ENCODE measurements around the gene GRID1. TPM values are rescaled to one million over a fixed set of nuclear protein-coding genes. Genes with fewer than 3 reads are reported as not detected.

Gene GRID1
- total RNA-seq, 3 donors from 2014 or later: 2.3 to 8.5 (median 5.9) TPM

DNA sequence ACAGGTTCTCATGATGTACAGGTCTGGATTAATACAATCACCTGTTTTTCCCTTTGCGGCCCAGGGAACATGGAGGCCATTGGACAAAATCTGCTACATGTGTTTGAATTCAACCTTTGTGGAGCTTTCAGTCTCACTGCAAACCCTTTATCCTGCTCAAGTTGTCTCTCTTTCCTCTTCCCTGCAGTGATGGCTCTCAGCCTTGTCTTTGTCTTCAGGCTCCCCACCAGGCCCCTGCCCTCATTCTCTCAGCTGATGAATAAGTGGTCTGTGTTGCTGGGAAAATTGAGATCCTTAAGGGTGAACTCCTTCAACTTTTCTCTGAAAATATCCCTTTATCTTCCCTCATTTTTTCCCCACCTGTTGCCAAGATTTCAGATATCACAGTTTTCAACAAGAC lies 791.2 kb downstream of the GRID1 start:
- no peak overlapping the region for H3K27ac ChIP-seq
- no peak overlapping the region for H3K4me3 ChIP-seq
- no peaks in the 10 kb centered on the region for H3K36me3 ChIP-seq
- DNase-seq (ENCODE audit: low spot score in 2 of 2): no peak
- H3K27me3 ChIP-seq: no peaks in the 10 kb centered on the region
- no peaks in the 10 kb centered on the region for H3K4me1 ChIP-seq
- H3K9me3 ChIP-seq: no peaks in the 10 kb centered on the region
- intact Hi-C loops (cut with DNase I; ENCODE audit: low total_unique reads): no loop called here
- no peak for TF ChIP-seq POLR2A (IDR thresholded peaks at IDR 0.05)
- TF ChIP-seq, protein P1, sequence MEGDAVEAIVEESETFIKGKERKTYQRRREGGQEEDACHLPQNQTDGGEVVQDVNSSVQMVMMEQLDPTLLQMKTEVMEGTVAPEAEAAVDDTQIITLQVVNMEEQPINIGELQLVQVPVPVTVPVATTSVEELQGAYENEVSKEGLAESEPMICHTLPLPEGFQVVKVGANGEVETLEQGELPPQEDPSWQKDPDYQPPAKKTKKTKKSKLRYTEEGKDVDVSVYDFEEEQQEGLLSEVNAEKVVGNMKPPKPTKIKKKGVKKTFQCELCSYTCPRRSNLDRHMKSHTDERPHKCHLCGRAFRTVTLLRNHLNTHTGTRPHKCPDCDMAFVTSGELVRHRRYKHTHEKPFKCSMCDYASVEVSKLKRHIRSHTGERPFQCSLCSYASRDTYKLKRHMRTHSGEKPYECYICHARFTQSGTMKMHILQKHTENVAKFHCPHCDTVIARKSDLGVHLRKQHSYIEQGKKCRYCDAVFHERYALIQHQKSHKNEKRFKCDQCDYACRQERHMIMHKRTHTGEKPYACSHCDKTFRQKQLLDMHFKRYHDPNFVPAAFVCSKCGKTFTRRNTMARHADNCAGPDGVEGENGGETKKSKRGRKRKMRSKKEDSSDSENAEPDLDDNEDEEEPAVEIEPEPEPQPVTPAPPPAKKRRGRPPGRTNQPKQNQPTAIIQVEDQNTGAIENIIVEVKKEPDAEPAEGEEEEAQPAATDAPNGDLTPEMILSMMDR (IDR thresholded peaks at IDR 0.05): no peak
- TF ChIP-seq POLR2AphosphoS5 (IDR thresholded peaks at IDR 0.05): no peak

DNA sequence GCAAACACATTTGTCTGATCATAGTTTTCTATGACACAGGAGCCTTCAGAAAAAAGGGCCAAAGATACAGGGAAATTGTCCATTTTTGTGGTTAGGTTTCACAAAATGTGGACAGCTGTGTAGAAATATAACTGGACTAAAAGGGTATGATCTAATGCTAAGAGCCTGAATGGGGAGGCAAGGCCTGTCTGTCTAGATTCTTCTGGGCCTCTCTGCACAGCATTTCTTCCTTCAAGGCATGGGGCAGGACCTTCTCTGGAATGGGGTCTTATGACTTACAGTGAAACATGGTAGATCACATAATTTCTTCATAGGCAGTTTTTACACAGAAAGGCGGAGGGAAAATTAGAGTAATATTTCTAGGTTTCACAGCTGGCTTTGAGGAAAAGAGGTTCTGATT lies 795.7 kb downstream of the GRID1 start:
- H3K27me3 ChIP-seq: no peaks in the 10 kb centered on the region
- no peak for DNase-seq (ENCODE audit: low spot score in 2 of 2)
- no peaks in the 10 kb centered on the region for H3K36me3 ChIP-seq
- TF ChIP-seq, protein P1 (IDR thresholded peaks at IDR 0.05): no peak
- TF ChIP-seq POLR2AphosphoS5 (IDR thresholded peaks at IDR 0.05) (no peak), POLR2A (IDR thresholded peaks at IDR 0.05) (no peak)
- intact Hi-C loops (cut with DNase I; ENCODE audit: low total_unique reads): no loop called here
- H3K9me3 ChIP-seq: no peaks in the 10 kb centered on the region
- H3K4me3 ChIP-seq: no peak overlapping the region
- H3K27ac ChIP-seq: no peak overlapping the region
- H3K4me1 ChIP-seq: no peaks in the 10 kb centered on the region

DNA sequence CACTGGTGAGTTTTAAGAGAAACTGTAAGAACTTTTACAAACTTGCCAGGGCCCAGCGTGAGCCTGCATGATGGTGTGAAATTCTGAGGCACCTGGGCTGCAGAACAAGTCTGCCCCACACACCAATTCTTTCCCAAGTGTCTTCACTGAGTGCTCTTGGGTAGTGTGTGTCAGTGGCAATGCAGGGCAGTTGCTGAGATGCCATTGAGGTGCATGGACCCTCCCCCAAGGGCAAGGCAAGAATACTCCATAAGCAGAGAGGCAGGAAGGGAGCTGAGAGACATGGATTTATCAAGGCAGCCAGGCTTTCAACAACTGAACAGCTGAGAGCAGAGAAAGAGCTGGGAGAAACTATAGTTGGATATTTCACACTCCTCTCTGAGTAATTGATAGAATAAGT lies 801.2 kb downstream of the GRID1 start:
- TF ChIP-seq POLR2A (IDR thresholded peaks at IDR 0.05): no peak
- TF ChIP-seq, protein P1 (IDR thresholded peaks at IDR 0.05): no peak
- no peak for DNase-seq (ENCODE audit: low spot score in 2 of 2)
- intact Hi-C loops (cut with DNase I; ENCODE audit: low total_unique reads): no loop called here
- no peak overlapping the region for H3K4me3 ChIP-seq
- H3K36me3 ChIP-seq: no peaks in the 10 kb centered on the region
- no peaks in the 10 kb centered on the region for H3K9me3 ChIP-seq
- H3K27me3 ChIP-seq: no peaks in the 10 kb centered on the region
- no peak overlapping the region for H3K27ac ChIP-seq
- no peaks in the 10 kb centered on the region for H3K4me1 ChIP-seq

DNA sequence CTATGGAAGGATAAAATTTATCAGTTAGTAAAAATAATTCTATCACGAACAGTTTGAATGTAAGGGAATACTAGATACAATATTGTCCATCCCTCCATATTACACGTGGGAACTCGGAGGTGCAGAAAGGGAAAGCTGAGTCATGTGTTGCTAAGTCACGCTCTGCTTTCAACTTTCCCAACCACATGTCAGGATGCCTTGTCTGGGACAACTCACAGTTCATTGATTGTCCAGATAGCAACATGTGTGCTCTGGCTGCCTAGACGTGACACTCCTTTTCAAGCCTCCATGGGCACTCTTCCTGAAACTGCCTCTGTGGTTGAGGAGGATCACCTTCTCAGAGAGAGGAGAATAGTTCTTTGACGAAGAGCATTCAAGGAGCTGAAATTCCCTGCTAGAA lies 808.1 kb downstream of the GRID1 start:
- Histone ChIP-seq H3K9me3 (no peaks in the 10 kb centered on the region), H3K4me3 (no peak overlapping the region), H3K4me1 (no peaks in the 10 kb centered on the region), H3K36me3 (no peaks in the 10 kb centered on the region), H3K27ac (no peak overlapping the region), H3K27me3 (no peaks in the 10 kb centered on the region)
- TF ChIP-seq POLR2AphosphoS5 (IDR thresholded peaks at IDR 0.05) (no peak), POLR2A (IDR thresholded peaks at IDR 0.05) (no peak)
- TF ChIP-seq, protein P1 (IDR thresholded peaks at IDR 0.05): no peak
- intact Hi-C loops (cut with DNase I; ENCODE audit: low total_unique reads): no loop called here
- no peak for DNase-seq (ENCODE audit: low spot score in 2 of 2)

DNA sequence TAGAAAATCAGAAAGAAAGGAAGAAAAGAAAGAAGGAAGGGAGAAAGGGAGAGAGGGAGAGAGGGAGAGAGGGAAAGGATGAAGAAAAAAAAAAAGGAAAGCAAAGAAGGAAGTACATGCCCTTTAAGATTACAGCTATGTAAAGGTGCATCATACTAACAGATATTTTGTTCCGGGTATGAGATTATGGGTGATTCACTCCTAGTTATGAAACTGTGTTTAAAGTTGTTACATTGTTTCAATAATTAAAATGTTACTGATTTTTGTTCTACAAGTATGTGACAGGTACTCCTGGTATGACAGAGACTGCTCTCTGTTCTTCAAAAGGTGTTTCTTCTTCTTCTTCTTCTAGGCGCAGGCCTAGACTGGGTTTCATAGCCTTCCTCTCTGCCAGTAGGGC lies 808.9 kb downstream of the GRID1 start:
- no peaks in the 10 kb centered on the region for H3K9me3 ChIP-seq
- no peaks in the 10 kb centered on the region for H3K4me1 ChIP-seq
- intact Hi-C loops (cut with DNase I; ENCODE audit: low total_unique reads): no loop called here
- no peaks in the 10 kb centered on the region for H3K36me3 ChIP-seq
- no peaks in the 10 kb centered on the region for H3K27me3 ChIP-seq
- H3K27ac ChIP-seq: no peak overlapping the region
- TF ChIP-seq POLR2A (IDR thresholded peaks at IDR 0.05) (no peak), POLR2AphosphoS5 (IDR thresholded peaks at IDR 0.05) (no peak)
- TF ChIP-seq, protein P1 (IDR thresholded peaks at IDR 0.05): no peak
- no peak for DNase-seq (ENCODE audit: low spot score in 2 of 2)
- no peak overlapping the region for H3K4me3 ChIP-seq

Measured in breast epithelium (tissue), 4 donors.